ENCODE results near the gene KCTD3.

GRCh38 chr1:215617979-215618378 lies 50.9 kb downstream of the KCTD3 start:
- TF ChIP-seq CTCF (IDR thresholded peaks at IDR 0.05), result no peak
- no peak for TF ChIP-seq POLR2A (IDR thresholded peaks at IDR 0.05)
- no peak for TF ChIP-seq EP300 (IDR thresholded peaks at IDR 0.05)
